Body of pancreas (tissue), 4 donors: ENCODE results near the gene ATP10A.

ENCODE experiments used
- CTCF ChIP-seq, 7 experiments: fragments of 450-650 bp in 4 of 7; fragments of 200-600 bp in 3 of 7; sonication (generic) in 3 of 7; IDR thresholded peaks; one replicate each; pipeline ENCODE4 v1.5.1; 2016 to 2019; ENCODE audit warnings: antibody characterized with exemption in 7 of 7
- POLR2A ChIP-seq, 3 donors: fragments of 450-650 bp; IDR thresholded peaks; one replicate each; pipeline ENCODE4 v1.6.1; 2016; ENCODE audit warnings: antibody characterized with exemption in 3 of 3, mild to moderate bottlenecking in 2 of 3

- TF ChIP-seq CTCF (IDR thresholded peaks at IDR 0.05) (no peak), POLR2A (IDR thresholded peaks at IDR 0.05) (no peak)
These were observed 137.4 kb downstream of the ATP10A start for GRCh38 chr15:25725758-25726157.
